HG03280 (cell line): ENCODE results near the gene DRICH1.
"Not testable (repeated sequence)": the region's sequence is repeated elsewhere in the genome, so short reads cannot be mapped to it uniquely, and the experiment has no call there.

Source experiments
- ATAC-seq: cut with Tn5 transposase; IDR thresholded peaks from one replicate; pipeline ENCODE4 v1.9.1; 2021; ENCODE audit warnings: mild to moderate bottlenecking, moderate library complexity; ENCODE audit not compliant: unreplicated experiment

DRICH1 gene

DNA sequence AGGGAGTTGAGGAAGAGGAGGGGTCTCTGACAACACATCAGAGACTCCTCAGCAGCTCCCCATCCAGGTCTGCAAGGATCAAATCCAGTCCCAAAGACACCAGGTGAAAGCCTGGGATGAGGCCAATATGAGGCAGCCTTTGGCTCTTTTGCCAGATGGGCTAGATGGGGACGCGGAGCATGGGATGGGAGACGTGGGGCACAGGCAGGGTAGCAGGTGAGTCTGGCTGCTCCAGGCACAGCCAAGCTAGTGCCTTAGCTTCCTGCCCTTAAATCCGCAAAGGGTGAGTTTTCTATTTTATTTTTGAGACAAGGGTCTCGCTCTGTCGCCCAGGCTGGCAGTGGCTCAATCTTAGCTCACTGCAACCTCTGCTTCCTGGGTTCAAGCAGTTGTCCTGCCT is 19.6 kb upstream of the DRICH1 start:
- ATAC-seq = no peak

DNA sequence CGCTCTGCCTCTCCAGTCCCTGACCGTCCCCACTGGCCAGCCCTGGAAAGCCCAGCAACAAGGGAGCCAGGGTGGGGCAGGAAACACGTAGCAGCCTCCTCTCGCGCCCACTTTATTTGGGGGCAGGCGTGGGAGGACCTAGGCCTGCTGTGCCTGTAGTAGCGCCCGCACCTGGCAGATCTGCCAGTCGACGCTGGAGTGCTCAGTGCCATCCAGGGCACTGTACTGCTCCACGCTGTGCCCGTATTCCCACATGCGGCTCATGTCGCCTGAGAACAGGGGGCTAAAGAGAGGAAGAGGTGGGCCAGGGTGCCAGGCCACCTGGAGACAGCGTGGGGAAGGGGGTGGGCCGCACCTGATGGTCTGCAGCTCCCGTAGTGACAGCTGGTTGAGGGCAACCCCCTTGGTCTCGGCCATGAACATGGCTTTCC is 17.0 kb upstream of the DRICH1 start:
- ATAC-seq = no peak

DNA sequence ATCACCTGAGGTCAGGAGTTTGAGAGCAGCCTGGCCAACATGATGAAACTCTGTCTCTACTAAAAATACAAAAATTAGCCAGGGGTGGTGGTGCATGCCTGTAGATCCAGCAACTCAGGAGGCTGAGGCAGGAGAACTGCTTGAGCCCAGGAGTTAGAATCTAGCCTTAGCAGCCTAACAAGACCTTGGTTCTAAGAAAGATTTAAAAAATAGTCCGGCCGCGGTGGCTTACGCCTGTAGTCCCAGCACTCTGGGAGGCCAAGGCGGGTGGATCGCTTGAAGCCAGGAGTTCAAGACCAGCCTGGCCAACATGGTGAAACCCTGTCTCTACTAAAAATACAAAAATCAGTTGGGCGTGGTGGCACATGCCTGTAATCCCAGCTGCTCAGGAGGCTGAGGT is 14.4 kb upstream of the DRICH1 start:
- not testable (repeated sequence) for ATAC-seq

DNA sequence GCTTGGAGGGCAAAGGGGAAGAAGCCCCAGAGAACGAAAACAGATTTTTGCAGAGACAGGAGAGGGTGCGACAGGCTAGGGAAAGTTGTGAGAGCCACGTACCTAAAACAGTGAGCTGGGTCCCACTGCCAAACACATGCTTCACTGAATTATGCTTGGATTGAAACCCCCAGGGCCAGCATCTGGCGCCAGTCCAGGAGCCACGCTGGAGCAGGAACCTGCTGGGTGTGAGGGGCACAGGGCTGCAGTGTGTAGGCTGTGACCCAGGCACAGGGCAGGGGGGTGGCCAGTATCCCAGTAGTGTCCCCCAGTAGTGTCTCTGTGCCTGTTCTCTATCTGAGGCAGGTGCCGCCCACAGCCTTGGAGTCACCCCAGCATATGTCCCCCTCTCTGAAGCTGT is 8.1 kb upstream of the DRICH1 start:
- not testable (repeated sequence) for ATAC-seq

DNA sequence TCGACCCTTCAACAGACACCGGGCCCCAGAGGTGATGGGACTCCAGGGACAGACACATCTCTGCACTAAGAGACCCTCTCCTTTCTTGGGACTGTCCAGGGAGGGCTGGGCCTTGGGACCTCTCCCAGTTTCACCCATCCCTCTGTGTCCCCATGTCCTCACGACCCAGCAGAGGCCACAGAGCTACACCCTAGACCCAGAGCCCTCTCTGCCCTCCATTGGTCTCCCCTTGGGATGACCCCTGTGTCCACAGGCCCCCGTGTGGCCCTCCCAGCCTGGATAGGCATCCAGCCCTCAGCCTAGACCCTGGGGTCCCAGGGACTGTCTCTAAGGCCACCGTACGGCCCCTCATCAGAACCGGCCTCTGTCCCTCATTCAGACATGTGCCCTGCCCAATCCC is 7.5 kb upstream of the DRICH1 start:
- no peak for ATAC-seq

DNA sequence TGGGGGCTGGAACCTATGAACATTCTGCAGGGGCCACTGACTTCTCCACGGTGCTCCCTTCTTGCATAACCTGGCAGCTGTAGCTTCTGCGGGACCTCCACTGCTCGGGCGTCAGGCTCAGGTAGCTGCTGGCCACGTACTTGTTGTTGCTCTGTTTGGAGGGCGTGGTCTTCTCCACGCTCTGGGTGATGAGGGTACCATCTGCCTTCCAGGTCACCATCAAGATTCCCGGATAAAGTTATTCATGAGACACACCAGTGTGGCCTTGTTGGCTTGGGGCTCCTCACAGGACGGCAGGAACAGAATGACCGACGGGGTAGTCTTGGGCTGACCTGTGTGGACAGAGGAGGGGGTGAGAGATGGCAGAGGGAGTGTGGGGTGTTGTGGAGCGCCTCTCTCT is 6.5 kb upstream of the DRICH1 start:
- ATAC-seq = no peak

DNA sequence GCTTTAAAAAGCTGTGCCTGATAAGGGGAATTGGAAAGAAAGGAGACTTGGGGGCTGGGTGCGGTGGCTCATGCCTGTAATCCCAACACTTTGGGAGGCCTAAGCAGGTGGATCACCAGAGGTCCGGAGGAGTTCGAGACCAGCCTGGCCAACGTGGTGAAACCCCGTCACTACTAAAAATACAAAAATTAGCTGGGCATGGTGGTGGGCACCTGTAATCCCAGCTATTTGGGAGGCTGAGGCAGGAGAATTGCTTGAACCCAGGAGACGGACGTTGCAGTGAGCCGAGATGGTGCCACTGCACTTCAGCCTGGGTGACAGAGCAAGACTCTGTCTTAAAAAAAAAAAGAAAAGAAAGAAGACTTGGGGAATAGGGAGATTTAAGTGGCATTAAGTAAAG is 3.2 kb upstream of the DRICH1 start:
- ATAC-seq = not testable (repeated sequence)

DNA sequence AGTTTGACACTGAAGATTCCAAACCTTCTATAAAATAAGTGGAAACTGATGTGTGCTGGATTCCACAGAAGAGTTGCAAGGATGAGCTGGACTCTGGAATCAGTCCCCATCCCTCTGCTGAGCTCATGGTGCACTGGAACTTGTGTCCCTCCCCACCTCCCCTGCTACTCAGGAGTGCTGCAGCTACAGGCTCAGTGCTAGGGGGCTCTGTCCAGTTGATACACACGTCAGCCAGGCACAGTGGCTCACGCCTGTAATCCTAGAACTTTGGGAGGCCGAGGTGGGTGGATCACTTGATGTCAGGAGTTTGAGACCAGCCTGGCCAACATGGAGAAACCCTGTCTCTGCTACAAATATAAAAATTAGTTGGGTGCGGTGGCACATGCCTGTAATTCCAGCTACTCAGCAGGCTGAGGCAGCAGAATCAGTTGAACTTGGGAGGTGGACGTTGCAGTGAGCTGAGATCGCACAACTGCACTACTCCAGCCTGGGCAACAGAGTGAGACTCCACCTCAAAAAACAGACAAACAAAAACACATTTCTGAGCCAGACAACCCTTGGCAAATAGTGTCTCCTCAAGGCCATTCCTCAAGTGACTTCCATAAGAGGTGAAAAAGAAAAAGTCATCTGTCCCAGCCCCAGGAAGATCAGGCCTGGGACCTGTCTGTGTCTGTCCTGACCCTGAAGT is 3.9 kb downstream of the DRICH1 start:
- not testable (repeated sequence) for ATAC-seq

DNA sequence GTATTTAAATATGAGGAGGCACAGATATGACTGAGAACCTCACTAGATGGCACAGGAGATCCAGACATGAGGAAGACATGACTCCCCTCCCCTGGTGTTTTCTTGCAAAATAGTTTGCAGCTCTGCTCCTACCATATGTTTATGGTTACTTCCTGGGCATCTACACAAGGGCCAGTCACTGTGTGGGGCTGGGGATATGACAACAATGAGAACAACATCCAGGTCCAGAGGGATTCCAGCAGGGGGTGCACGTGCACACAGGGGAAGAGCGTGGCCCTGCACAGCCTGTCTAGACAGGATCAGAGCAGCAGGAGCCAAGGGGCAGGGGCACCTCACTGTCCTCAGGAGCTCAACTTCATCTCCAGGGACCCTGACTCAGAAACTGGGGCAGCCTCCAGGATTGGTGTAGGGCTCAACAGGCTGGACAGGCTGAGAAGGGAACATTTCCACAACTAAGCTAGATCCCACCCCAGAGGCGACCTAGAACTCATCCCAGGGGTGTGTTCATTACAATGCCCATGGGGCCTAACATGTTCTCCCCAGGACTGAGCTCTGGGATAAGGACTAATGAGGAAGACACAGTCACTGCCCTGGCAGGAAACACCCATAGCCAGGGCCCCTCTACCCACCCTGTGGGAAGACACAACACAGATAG is 4.6 kb downstream of the DRICH1 start:
- ATAC-seq = not testable (repeated sequence)

DNA sequence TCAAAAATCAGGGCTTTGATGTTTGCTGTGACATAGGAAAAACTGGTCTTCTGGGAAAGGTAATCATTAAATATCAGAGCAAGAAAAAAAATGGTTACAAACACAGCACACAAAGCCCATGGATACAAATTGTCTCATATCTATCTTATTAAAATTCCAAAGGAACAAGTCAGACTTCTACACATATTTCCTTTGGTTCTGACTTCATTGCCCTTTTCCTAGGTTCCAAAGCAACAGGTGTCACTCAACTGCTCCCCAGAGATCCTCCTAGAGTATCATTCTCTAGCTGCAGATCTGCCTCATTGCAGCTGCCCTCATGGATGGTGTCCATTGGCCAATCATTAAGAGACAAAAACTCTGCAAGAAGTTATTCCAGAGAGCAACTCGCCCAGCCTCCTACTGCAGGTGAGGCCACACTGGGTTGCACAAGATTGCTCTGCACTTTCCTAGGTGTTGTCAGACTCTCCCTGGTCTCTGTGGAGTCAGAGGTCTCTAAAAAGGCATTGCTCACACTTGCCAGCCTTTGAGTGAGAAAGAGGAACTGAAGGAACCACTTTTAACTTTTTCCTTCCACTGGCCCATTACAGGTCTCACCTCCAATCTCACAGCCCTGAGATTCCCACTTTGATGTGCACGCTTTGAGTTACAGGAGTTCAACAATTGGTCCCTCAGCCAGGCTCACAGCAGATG is 5.7 kb downstream of the DRICH1 start:
- ATAC-seq = no peak

DNA sequence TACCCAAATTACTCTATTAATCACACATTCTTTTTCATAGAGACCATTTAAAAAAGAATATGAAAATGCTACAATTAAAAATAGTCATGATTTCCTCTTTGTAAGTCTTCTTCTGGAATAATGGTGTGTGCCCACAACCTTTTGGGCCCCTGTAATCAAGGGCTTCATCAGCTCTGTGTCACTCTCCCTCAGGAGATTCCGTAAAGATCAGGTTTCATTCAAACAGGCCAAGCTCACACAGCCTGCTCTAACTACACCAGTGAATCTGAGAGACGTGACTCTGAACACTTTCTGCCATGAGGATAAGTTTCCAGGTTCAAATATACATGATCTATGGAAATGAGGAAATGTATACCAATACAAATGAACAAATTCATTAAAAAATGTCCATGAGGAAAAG is 9.5 kb downstream of the DRICH1 start:
- no peak for ATAC-seq

DNA sequence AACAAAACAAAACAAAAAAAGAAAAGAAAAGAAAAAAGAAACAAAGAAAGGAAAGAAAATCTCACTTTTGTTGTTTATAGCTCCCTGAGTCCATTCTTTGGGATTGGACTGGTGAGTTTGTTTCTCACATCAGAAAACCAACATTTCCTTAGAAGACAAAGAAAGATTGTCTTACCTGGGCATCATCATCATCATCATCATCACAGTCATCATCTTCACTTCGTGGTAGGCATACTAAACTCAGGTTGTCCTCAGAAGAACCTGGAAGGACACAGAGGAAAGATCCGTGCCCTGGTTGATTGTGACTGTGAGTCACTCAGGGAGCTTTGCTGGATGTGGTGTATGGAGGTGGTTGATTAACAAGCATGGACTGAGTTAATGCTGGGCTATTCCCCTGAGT is 10.2 kb downstream of the DRICH1 start:
- not testable (repeated sequence) for ATAC-seq

DNA sequence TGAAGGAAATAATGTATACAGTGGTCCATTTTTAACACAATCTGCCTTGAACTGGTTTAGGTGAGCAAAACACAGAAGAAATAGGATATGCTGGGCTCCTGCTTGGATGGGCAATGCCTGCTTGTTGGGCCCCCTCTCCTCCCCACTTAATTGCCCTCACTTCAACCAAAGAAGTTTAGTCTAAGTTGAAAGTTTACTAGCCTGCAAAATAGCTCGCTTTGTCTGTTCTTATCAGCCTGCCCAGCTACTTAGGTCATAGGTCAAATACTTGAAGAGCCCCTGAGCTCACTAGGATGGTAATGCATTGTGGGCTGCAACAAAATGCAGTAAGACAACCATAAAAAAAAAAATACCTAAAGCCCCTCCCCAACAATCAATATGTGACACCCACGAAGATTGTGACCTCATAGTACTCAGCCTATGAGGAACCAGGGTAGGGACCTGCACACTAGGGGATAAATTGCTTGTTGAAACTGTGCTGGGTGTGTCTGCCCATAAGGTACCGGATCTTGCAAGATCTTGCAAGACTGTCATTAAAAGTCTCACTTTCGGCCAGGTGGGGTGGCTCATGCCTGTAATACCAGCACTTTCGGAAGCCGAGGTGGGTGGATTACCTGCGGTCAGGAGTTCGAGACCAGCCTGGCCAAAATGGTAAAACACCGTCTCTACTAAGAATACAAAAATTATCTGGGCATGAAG is 10.9 kb downstream of the DRICH1 start:
- ATAC-seq = no peak

DNA sequence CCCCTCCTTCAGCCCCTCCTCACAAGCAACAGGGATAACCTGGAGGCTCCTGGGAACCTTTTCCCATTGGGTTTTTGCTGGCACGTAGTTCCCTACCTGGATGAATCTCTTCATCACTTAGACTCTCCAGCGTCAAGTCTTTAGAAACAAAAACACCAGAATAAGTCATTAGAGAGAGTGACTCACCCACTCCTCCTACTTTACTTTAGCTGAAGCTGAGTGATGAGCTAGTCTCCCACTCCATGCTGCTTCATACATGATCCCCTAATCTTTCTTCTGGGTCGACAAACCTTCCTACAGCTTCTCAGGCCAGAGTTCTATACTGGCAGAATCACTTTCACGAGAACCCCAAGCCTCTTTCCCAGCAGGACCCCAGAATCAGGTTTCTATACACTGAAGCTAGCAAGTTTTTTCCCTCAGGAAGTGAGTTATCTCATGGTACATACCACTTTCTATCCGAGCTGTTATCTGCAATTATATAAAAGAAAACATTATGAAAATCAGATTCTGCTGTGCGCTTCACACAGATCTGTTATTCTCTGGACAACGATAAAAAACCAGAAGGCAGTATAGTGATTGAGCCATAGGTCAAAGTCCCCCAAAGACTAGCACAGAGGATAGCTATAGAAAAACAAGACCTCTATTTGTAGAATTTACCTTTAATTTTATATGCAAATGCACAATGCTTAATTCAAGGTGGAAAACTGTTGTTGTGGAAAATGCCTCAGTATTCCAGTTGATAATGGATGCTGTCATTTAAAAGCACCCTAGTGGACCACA is 18.7 kb downstream of the DRICH1 start:
- ATAC-seq = no peak

DNA sequence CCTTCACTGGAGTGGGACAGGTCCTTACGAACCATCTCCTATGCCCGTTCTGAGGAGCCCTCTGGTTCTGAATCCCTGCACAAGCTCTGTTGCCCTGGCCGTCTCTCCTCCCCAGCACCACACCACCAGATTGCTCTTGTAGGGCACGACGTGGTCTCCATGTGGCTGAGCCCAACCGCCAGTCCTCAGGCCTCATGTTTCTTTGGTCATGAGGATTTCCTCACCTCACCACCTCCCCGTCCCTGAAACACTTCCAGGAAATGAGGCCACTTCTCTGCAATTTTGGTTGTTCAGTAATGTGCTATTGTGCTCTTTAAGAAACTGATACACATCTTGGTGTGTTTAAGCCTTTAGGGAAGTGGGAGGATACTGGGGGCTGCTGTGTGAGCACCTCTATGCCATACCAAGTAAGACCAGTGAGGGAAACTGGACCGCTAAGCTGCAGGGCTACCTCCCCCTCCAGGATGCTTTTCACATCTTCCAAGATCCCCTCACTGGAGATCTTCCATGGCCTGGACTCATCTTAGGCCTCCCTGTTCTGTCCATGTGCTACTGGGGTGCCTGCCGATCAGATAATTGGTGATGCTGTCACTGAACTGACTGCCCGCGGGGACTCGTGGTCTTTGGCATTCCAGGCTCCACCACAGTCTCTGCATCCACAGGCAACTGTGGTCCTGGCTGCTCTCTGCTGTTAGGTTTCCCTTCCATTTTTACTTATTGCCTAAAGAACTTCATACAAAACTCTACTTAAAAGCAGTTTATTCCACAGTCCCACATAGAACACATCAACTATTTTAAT is 21.9 kb downstream of the DRICH1 start:
- no peak for ATAC-seq

DNA sequence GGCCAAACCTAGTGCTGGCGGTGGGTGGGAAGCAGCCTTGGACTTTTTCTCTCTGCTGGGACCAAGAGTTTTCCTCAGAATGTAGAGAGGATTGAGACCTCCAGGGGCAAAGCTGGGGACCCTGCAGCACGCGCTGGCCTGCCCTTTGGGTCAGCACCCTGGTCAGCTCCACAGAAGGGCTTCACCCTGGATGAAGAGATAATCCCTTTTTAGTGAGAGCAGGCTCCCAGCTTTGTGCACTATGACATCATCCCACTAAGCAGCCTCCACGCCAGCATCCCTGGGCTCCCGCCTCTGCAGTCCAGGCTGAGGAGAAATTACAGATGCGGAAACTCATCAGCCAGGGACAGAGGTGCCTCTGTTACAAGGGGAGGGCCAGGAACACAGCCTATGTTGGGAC is 23.5 kb downstream of the DRICH1 start:
- no peak for ATAC-seq

DNA sequence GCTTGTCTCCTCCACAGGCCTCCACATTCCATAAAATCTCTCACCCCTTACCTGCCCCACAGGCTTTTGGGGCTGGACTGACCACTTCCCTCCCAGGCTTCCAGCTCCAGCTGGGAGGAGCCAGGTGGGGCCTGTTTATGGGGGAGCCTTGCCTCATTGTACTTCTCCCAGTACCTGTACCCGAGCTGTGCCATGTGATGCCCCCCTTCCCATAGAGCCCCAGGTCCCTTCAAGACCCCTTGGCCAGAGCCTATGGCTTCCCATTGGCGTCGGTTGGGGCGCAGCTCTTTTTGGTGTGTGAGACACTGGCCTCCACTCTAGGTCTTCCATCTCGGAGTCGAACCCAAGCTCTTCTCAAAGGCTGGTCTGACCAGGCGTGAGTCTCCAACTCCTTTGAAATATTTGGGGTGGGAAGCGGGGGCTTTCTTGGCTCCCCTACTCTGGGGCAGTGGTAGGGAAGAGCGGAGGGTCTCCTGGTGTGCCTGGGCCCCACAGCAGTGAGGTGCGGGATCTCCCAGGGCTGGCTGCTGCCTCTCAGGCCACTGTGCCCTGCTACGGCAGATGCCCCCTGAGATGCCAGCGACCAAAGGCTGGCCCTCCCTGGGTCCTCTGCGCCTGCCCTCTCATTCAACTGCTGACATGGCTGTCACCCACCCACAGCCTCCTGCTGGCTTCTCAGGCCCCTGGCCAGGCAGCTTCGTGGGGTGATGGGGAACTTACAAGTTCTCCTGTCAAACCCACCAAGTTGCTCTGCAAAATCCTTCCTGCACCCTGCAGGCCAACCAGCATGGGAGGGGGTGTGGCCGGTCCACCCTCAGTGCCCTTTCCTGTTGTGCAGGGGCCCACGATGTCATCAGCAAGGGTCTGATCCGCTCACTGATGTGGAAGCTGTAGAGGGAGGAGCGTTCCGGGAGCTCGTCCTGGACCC is 25.7 kb downstream of the DRICH1 start:
- ATAC-seq = no peak

DNA sequence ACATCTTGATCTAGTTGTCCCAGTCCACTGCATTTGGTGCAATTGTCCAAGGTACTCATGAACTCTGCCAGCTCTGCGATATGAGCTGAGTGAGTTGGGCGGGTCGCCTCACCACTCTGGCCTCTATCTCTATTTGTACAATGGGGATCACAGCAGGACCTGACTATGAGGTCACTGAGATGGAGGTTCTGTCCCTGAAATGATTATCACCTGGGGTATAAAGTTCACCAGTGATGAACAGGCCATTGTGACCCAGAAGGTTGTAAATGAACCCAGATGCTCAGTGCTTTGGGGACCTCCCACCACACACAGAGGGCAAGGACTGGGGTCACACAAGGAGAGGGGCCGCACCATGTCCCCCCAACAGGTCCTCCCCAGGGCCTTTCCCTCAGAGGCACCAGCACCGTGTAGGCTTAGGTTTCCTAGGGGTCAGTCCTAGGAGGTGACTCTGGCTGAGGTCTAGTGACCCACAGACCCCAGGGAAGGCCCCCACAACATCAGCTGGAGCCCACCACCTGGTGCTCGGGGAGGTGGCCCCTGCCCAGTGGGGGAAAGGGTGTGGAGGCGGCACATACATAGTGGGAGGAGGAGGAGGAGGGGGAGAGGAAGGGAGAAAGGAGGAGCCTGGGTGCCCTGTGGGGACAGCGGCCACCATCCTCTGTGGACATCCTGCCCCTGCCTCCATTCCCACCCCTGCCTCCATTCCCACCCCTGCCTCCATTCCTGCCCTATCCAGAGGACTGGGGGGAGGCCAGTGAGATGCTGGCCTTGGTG is 27.0 kb downstream of the DRICH1 start:
- no peak for ATAC-seq
